Adrenal gland (tissue), 12 donors: ENCODE data around the gene KIAA0040. TPM values are rescaled to one million over a fixed set of nuclear protein-coding genes. Genes with fewer than 3 reads are reported as not detected.

ENCODE experiments used
- DNase-seq, 7 donors: peaks; one replicate each; pipeline ENCODE4 v3.0.0-alpha.2; 2019 to 2020
- H3K27ac ChIP-seq, 5 donors: fragments of 200-600 bp; sonication (generic) in 4 of 5; 1 replicate in 3 of 5; 2 replicates in 2 of 5; pipeline versions ENCODE4 v1.5.1 to v1.8.0; 2016 to 2020; ENCODE audit warnings: mild to moderate bottlenecking in 1 of 5
- H3K27me3 ChIP-seq: fragments of 200-600 bp; 2 replicates; pipeline ENCODE4 v1.8.0; 2021
- H3K36me3 ChIP-seq, 2 donors: fragments of 200-600 bp; replicated peaks in 1 of 2; 1 replicate in 1 of 2; 2 replicates in 1 of 2; pipeline versions ENCODE4 v1.5.1 to v1.8.0; 2018 to 2022
- H3K4me1 ChIP-seq, 2 donors: fragments of 200-600 bp; replicated peaks in 1 of 2; 1 replicate in 1 of 2; 2 replicates in 1 of 2; pipeline versions ENCODE4 v1.5.1 to v1.8.0; 2018 to 2021
- H3K4me3 ChIP-seq, 4 donors: fragments of 200-600 bp; sonication (generic) in 3 of 4; one replicate each; pipeline ENCODE4 v1.5.1; 2016 to 2018
- H3K9me3 ChIP-seq, 3 donors: fragments of 200-600 bp; sonication (generic) in 1 of 3; replicated peaks in 1 of 3; 1 replicate in 2 of 3; 2 replicates in 1 of 3; pipeline versions ENCODE4 v1.5.1 to v1.8.0; 2016 to 2021
- CTCF ChIP-seq, 6 experiments: fragments of 450-650 bp in 4 of 6; fragments of 200-600 bp in 2 of 6; sonication (generic) in 1 of 6; IDR thresholded peaks; 1 replicate in 5 of 6; 2 replicates in 1 of 6; pipeline versions ENCODE4 v1.5.1 to v1.8.0; 2016 to 2021; ENCODE audit warnings: antibody characterized with exemption in 6 of 6, mild to moderate bottlenecking in 2 of 6, moderate library complexity in 1 of 6
- POLR2A ChIP-seq, 2 donors: fragments of 450-650 bp; IDR thresholded peaks; one replicate each; pipeline ENCODE4 v1.6.1; 2017; ENCODE audit warnings: antibody characterized with exemption in 2 of 2, mild to moderate bottlenecking in 2 of 2, moderate library complexity in 1 of 2
- WGBS, 4 donors: extraction: QIAGEN DNeasy Blood & Tissue Kit in 2 of 4; methylation state at CpG; one replicate each; pipeline versions ENCODE4 v1.1.5 to v1.1.7; 2013 to 2017; 5-methylcytosine and 5-hydroxymethylcytosine counted together
- intact Hi-C, 2 donors: fragments of 100-400 bp; cut with DNase I; formaldehyde crosslinking; loops; one replicate each; pipeline versions ENCODE4 v1.14.1 to v1.15.0; 2022 to 2023
- polyA plus RNA-seq, 3 donors: library from polyadenylated mRNA; stranded (reverse); fragments of 200-250 nt in 2 of 3; fragments of 350-450 nt in 1 of 3; fragmentation: Illumina TruSeq in 1 of 3; extraction: RNeasy Lipid Tissue Mini Kit (QIAGEN cat#74804) in 1 of 3; gene quantifications; one replicate each; pipeline ENCODE4 v1.2.3, GENCODE V29; 2013 to 2014
- total RNA-seq, 9 donors: library from RNA; depleted of rRNA in 4 of 9; stranded (reverse); fragments of >200 nt in 4 of 9; fragments of 120-200 nt in 1 of 9; fragmentation: NEBNext Ultra II Directional in 1 of 9; extraction: Animal tissue kit (Norgen Biotek cat#: 25700) in 1 of 9; gene quantifications; one replicate each; pipeline versions ENCODE4 v1.1.0 to v1.2.4, GENCODE V29; 2013 to 2023
- donor health status: healthy with polysubstance abuse.
- donor health status: Bipolar disorder and iron deficiency.
- donor health status: DM: yes; HTN: yes; CAD: no.
- donor health status: DM: no; HTN: no; CAD: no.
- donor health status: DM: no; HTN: no; CAD: no.
- donor health status: DM: yes; HTN: yes; CAD: no.

The KIAA0040 gene
- total and polyA plus RNA-seq, 12 donors, result 1.8 to 54.3 (median 12.3) TPM

GRCh38 chr1:175172503-175172902, 20.1 kb downstream of the KIAA0040 start:
- no peaks in the 10 kb centered on the region for H3K9me3 ChIP-seq
- no peaks in the 10 kb centered on the region for H3K27me3 ChIP-seq
- TF ChIP-seq POLR2A (IDR thresholded peaks at IDR 0.05) (no peak), CTCF (IDR thresholded peaks at IDR 0.05) (no peak)
- peaks cover 0 to 5% of the 10 kb centered on the region in 2 donors for H3K4me1 ChIP-seq
- H3K36me3 ChIP-seq, result no peaks in the 10 kb centered on the region
- intact Hi-C loops, result no loop called here
- H3K4me3 ChIP-seq, result no peak overlapping the region
- H3K27ac ChIP-seq, result no peak overlapping the region
- no peak for DNase-seq
- 92 to 94% (median 93%) methylated on average over 3 of the region's 3 CpGs for WGBS, 4 donors

GRCh38 chr1:175171036-175171913, 21.3 kb downstream of the KIAA0040 start:
- WGBS, 4 donors, result 88 to 95% (median 92%) methylated on average over 9 of the region's 9 CpGs
- Histone ChIP-seq H3K27me3 (no peaks in the 10 kb centered on the region), H3K36me3 (no peaks in the 10 kb centered on the region), H3K9me3 (no peaks in the 10 kb centered on the region), H3K4me3 (no peak overlapping the region), H3K4me1 (peaks cover 0 to 5% of the 10 kb centered on the region in 2 donors), H3K27ac (no peak overlapping the region)
- no peak for TF ChIP-seq CTCF (IDR thresholded peaks at IDR 0.05)
- no peak for TF ChIP-seq POLR2A (IDR thresholded peaks at IDR 0.05)
- intact Hi-C loops, result no loop called here
- DNase-seq, result no peak

GRCh38 chr1:175169286-175170018, 23.1 kb downstream of the KIAA0040 start:
- H3K27me3 ChIP-seq, result no peaks in the 10 kb centered on the region
- no peaks in the 10 kb centered on the region for H3K9me3 ChIP-seq
- intact Hi-C loops, result no loop called here

More at GRCh38 chr1:175169286-175170018, 23.1 kb downstream of the KIAA0040 start:
- peaks cover 0 to 4% of the 10 kb centered on the region in 2 donors for H3K4me1 ChIP-seq
- no peak overlapping the region for H3K27ac ChIP-seq
- H3K36me3 ChIP-seq, result peaks cover 0 to 11% of the 10 kb centered on the region in 2 donors
- 73 to 81% (median 79%) methylated on average over 6 of the region's 6 CpGs for WGBS, 4 donors
- no peak for DNase-seq
- no peak overlapping the region for H3K4me3 ChIP-seq
- TF ChIP-seq CTCF (IDR thresholded peaks at IDR 0.05) (no peak), POLR2A (IDR thresholded peaks at IDR 0.05) (no peak)
